Smooth muscle cell (in vitro differentiated cells): ENCODE results near the gene WEE2. TPM values are rescaled to one million over a fixed set of nuclear protein-coding genes. Genes with fewer than 3 reads are reported as not detected.
"Not testable (repeated sequence)": the region's sequence is repeated elsewhere in the genome, so short reads cannot be mapped to it uniquely, and the experiment has no call there.

Source experiments
- DNase-seq: peaks from one replicate; lab custom pipeline; 2025; ENCODE audit not compliant: unreplicated experiment; lab: John Stamatoyannopoulos, UW
- H2AFZ ChIP-seq: fragments of 200-600 bp; sonication (generic); 2 replicates; pipeline ENCODE4 v1.6.0; 2016; ENCODE audit warnings: antibody characterized with exemption, low read depth, mild to moderate bottlenecking
- H3F3A ChIP-seq: fragments of 200-600 bp; sonication (generic); 2 replicates; pipeline ENCODE4 v1.6.0; 2017; ENCODE audit warnings: antibody characterized with exemption, low read depth
- H3K27ac ChIP-seq: fragments of 200-600 bp; sonication (generic); 2 replicates; pipeline ENCODE4 v1.5.1; 2016; ENCODE audit warnings: low read depth, mild to moderate bottlenecking
- H3K27me3 ChIP-seq: fragments of 200-600 bp; sonication (generic); 2 replicates; pipeline ENCODE4 v1.6.1; 2016; ENCODE audit warnings: low read depth, mild to moderate bottlenecking
- H3K36me3 ChIP-seq: fragments of 200-600 bp; sonication (generic); 2 replicates; pipeline ENCODE4 v1.5.1; 2016; ENCODE audit warnings: low read depth
- H3K4me1 ChIP-seq: fragments of 200-600 bp; sonication (generic); 2 replicates; pipeline ENCODE4 v1.5.1; 2016; ENCODE audit warnings: low read depth
- H3K4me2 ChIP-seq: fragments of 200-600 bp; sonication (generic); 2 replicates; pipeline ENCODE4 v1.6.0; 2016; ENCODE audit warnings: mild to moderate bottlenecking
- H3K4me3 ChIP-seq: fragments of 200-600 bp; sonication (generic); 2 replicates; pipeline ENCODE4 v1.5.1; 2016; ENCODE audit warnings: mild to moderate bottlenecking
- H3K79me2 ChIP-seq: fragments of 200-600 bp; sonication (generic); 2 replicates; pipeline ENCODE4 v1.6.0; 2016; ENCODE audit warnings: low read depth, mild to moderate bottlenecking
- H3K9ac ChIP-seq: fragments of 200-600 bp; sonication (generic); 2 replicates; pipeline ENCODE4 v1.6.0; 2016; ENCODE audit warnings: low read depth
- H3K9me3 ChIP-seq: fragments of 200-600 bp; sonication (generic); replicated peaks from 2 replicates; pipeline ENCODE4 v1.5.1; 2016; ENCODE audit warnings: low read depth
- H4K20me1 ChIP-seq: fragments of 200-600 bp; sonication (generic); 2 replicates; pipeline ENCODE4 v1.6.0; 2016; ENCODE audit warnings: low read depth
- CTCF ChIP-seq: fragments of 200-600 bp; sonication (generic); IDR thresholded peaks from 2 replicates; pipeline ENCODE4 v1.5.1; 2017; ENCODE audit warnings: borderline replicate concordance, mild to moderate bottlenecking, antibody characterized with exemption; ENCODE audit not compliant: insufficient read depth, poor library complexity, severe bottlenecking
- WGBS: methylation state at CpG from one replicate; pipeline ENCODE4 v1.1.7; 2016; ENCODE audit warnings: low lambda C conversion rate; 5-methylcytosine and 5-hydroxymethylcytosine counted together
- polyA plus RNA-seq: library from polyadenylated mRNA; unstranded; fragments of >200 nt; fragmentation: Nextera tagmentation; extraction: Ambion mirVana; gene quantifications from 2 replicates; pipeline ENCODE4 v1.2.1, GENCODE V29; 2016
- total RNA-seq: library from RNA; depleted of rRNA; stranded (reverse); fragments of >200 nt; gene quantifications from 2 replicates; pipeline ENCODE4 v1.2.3, GENCODE V29; 2014

WEE2 gene
- total and polyA plus RNA-seq, 2 experiments from 2014 or later = not detected

DNA sequence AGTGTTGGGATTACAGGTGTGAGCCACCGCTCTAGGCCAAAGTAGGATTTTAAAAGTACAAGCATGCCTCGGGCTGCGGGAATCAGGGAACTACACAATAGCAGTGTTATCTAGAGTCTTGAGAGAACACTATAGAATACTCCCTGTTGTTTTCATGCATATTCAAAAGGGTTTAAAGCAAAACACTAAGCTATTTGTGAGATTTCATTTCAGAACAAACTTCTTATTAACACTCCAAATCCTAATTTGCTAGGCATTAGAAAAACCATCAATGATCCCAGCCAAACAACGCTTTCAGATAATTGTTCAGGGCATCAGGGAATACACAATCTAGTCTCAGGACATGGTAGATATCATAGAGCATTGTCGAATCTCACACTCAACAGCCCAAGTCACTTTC, 20.1 kb upstream of the WEE2 start:
- Histone ChIP-seq H3F3A (no peaks in the 10 kb centered on the region), H3K4me1 (no peaks in the 10 kb centered on the region), H3K9me3 (no peaks in the 10 kb centered on the region), H3K36me3 (no peaks in the 10 kb centered on the region), H3K27ac (no peak overlapping the region), H4K20me1 (peaks cover 30% of the 10 kb centered on the region), H3K79me2 (peaks cover 6% of the 10 kb centered on the region), H3K27me3 (no peaks in the 10 kb centered on the region), H3K4me2 (no peak overlapping the region), H2AFZ (no peak overlapping the region), H3K9ac (no peak overlapping the region), H3K4me3 (no peak overlapping the region)
- 97% methylated on average over 5 of the region's 5 CpGs for WGBS
- no peak for DNase-seq
- TF ChIP-seq CTCF = no peak

GRCh38 chr7:141689072-141689825, 18.9 kb upstream of the WEE2 start:
- not testable (repeated sequence) for H3K9me3 ChIP-seq, H2AFZ ChIP-seq, H3K4me1 ChIP-seq, DNase-seq, H3K36me3 ChIP-seq, H3K4me2 ChIP-seq, H3K27me3 ChIP-seq, H3K9ac ChIP-seq, H3F3A ChIP-seq, H3K4me3 ChIP-seq, H3K79me2 ChIP-seq, H3K27ac ChIP-seq
- 92% methylated on average over 3 of the region's 3 CpGs for WGBS
- peaks cover 40% of the 10 kb centered on the region for H4K20me1 ChIP-seq

GRCh38 chr7:141691540-141691939, 16.6 kb upstream of the WEE2 start:
- Histone ChIP-seq H3F3A (no peaks in the 10 kb centered on the region), H3K4me3 (no peak overlapping the region), H3K27me3 (no peaks in the 10 kb centered on the region), H3K9ac (no peak overlapping the region), H2AFZ (no peak overlapping the region), H3K4me2 (no peak overlapping the region), H3K27ac (no peak overlapping the region), H3K36me3 (no peaks in the 10 kb centered on the region), H3K9me3 (no peaks in the 10 kb centered on the region), H3K4me1 (no peaks in the 10 kb centered on the region), H4K20me1 (peaks cover 61% of the 10 kb centered on the region), H3K79me2 (peaks cover 8% of the 10 kb centered on the region)
- no peak for DNase-seq
- no peak for TF ChIP-seq CTCF
- 73% methylated on average over 3 of the region's 3 CpGs for WGBS

GRCh38 chr7:141691961-141692360, 16.2 kb upstream of the WEE2 start:
- no peaks in the 10 kb centered on the region for H3K9me3 ChIP-seq

More at GRCh38 chr7:141691961-141692360, 16.2 kb upstream of the WEE2 start:
- H3K27ac ChIP-seq = no peak overlapping the region
- peaks cover 62% of the 10 kb centered on the region for H4K20me1 ChIP-seq
- DNase-seq = no peak
- 85% methylated on average over 4 of the region's 4 CpGs for WGBS
- H3K9ac ChIP-seq = no peak overlapping the region
- H3K36me3 ChIP-seq = no peaks in the 10 kb centered on the region
- no peak overlapping the region for H3K4me2 ChIP-seq
- no peak overlapping the region for H3K4me3 ChIP-seq
- no peaks in the 10 kb centered on the region for H3K27me3 ChIP-seq
- H3F3A ChIP-seq = no peaks in the 10 kb centered on the region
- no peak overlapping the region for H2AFZ ChIP-seq
- no peaks in the 10 kb centered on the region for H3K4me1 ChIP-seq
- TF ChIP-seq CTCF = no peak
- H3K79me2 ChIP-seq = peaks cover 10% of the 10 kb centered on the region
